Activated naive CD8-positive, alpha-beta T cell treated with anti-CD3 and anti-CD28 coated beads for 36 hours (primary cell): ENCODE results near the gene MED23. TPM values are rescaled to one million over a fixed set of nuclear protein-coding genes. Genes with fewer than 3 reads are reported as not detected.
"Not testable (repeated sequence)": the region's sequence is repeated elsewhere in the genome, so short reads cannot be mapped to it uniquely, and the experiment has no call there.

Source experiments
- DNase-seq: peaks from one replicate; pipeline ENCODE4 v3.0.0; 2021
- H3K27ac Mint-ChIP-seq: one replicate; pipeline ENCODE4 v1.8.0; 2022; ENCODE audit warnings: mild to moderate bottlenecking, moderate library complexity, mixed read lengths
- H3K27me3 Mint-ChIP-seq: one replicate; pipeline ENCODE4 v1.8.0; 2022; ENCODE audit warnings: mild to moderate bottlenecking, mixed read lengths
- H3K36me3 Mint-ChIP-seq: one replicate; pipeline ENCODE4 v1.8.0; 2021; ENCODE audit warnings: mild to moderate bottlenecking, mixed read lengths
- H3K4me1 Mint-ChIP-seq: one replicate; pipeline ENCODE4 v1.8.0; 2021; ENCODE audit warnings: mixed read lengths
- H3K4me3 Mint-ChIP-seq: one replicate; pipeline ENCODE4 v1.8.0; 2022; ENCODE audit warnings: mild to moderate bottlenecking, moderate library complexity, mixed read lengths
- H3K9me3 Mint-ChIP-seq: one replicate; pipeline ENCODE4 v1.8.0; 2022; ENCODE audit warnings: mixed read lengths
- total RNA-seq, 2 experiments: library from RNA; stranded (reverse); gene quantifications; one replicate each; pipeline ENCODE4 v1.2.3, GENCODE V29; 2021

The MED23 gene
- total RNA-seq, 2 experiments from 2014 or later = 20.8 to 20.9 TPM

- H3K27me3 Mint-ChIP-seq = no peaks in the 10 kb centered on the region
- no peaks in the 10 kb centered on the region for H3K9me3 Mint-ChIP-seq
- H3K4me1 Mint-ChIP-seq = no peaks in the 10 kb centered on the region
- H3K4me3 Mint-ChIP-seq = no peak overlapping the region
- H3K27ac Mint-ChIP-seq = no peak overlapping the region
- peaks cover 9% of the 10 kb centered on the region for H3K36me3 Mint-ChIP-seq
- DNase-seq = no peak
Observed at GRCh38 chr6:131568726-131569125, 59.3 kb downstream of the MED23 start.

- Mint-ChIP-seq H3K27me3 (no peaks in the 10 kb centered on the region), H3K4me1 (no peaks in the 10 kb centered on the region), H3K4me3 (no peak overlapping the region), H3K9me3 (no peaks in the 10 kb centered on the region), H3K36me3 (peaks cover 3% of the 10 kb centered on the region), H3K27ac (no peak overlapping the region)
- DNase-seq = no peak
Observed at GRCh38 chr6:131565056-131565455, 63.0 kb downstream of the MED23 start.

GRCh38 chr6:131561925-131562707 is 65.9 kb downstream of the MED23 start:
- no peak overlapping the region for H3K4me3 Mint-ChIP-seq
- no peaks in the 10 kb centered on the region for H3K27me3 Mint-ChIP-seq
- no peak overlapping the region for H3K27ac Mint-ChIP-seq
- peaks cover 3% of the 10 kb centered on the region for H3K36me3 Mint-ChIP-seq
- no peaks in the 10 kb centered on the region for H3K9me3 Mint-ChIP-seq
- H3K4me1 Mint-ChIP-seq = no peaks in the 10 kb centered on the region
- no peak for DNase-seq

- H3K4me1 Mint-ChIP-seq = no peaks in the 10 kb centered on the region
- no peak overlapping the region for H3K27ac Mint-ChIP-seq
- H3K9me3 Mint-ChIP-seq = no peaks in the 10 kb centered on the region
- DNase-seq = no peak
- no peak overlapping the region for H3K4me3 Mint-ChIP-seq
- no peaks in the 10 kb centered on the region for H3K36me3 Mint-ChIP-seq
- no peaks in the 10 kb centered on the region for H3K27me3 Mint-ChIP-seq
Observed at GRCh38 chr6:131558922-131559321, 69.1 kb downstream of the MED23 start.

- Mint-ChIP-seq H3K4me1 (no peaks in the 10 kb centered on the region), H3K9me3 (no peaks in the 10 kb centered on the region), H3K27me3 (peaks cover 4% of the 10 kb centered on the region), H3K4me3 (no peak overlapping the region), H3K36me3 (no peaks in the 10 kb centered on the region), H3K27ac (no peak overlapping the region)
- no peak for DNase-seq
Observed at GRCh38 chr6:131555992-131556391, 72.0 kb downstream of the MED23 start.

GRCh38 chr6:131552572-131552971 is 75.5 kb downstream of the MED23 start:
- no peak for DNase-seq
- Mint-ChIP-seq H3K4me1 (no peaks in the 10 kb centered on the region), H3K9me3 (no peaks in the 10 kb centered on the region), H3K36me3 (no peaks in the 10 kb centered on the region), H3K27ac (no peak overlapping the region), H3K4me3 (no peak overlapping the region), H3K27me3 (peaks cover 4% of the 10 kb centered on the region)

- Mint-ChIP-seq H3K9me3 (no peaks in the 10 kb centered on the region), H3K27me3 (peaks cover 4% of the 10 kb centered on the region), H3K4me3 (no peak overlapping the region), H3K4me1 (no peaks in the 10 kb centered on the region), H3K27ac (no peak overlapping the region), H3K36me3 (no peaks in the 10 kb centered on the region)
- DNase-seq = no peak
Observed at GRCh38 chr6:131551902-131552301, 76.1 kb downstream of the MED23 start.

GRCh38 chr6:131549811-131550210 is 78.2 kb downstream of the MED23 start:
- H3K9me3 Mint-ChIP-seq = no peaks in the 10 kb centered on the region
- no peak overlapping the region for H3K27ac Mint-ChIP-seq
- H3K27me3 Mint-ChIP-seq = peaks cover 4% of the 10 kb centered on the region
- H3K4me1 Mint-ChIP-seq = no peaks in the 10 kb centered on the region
- no peaks in the 10 kb centered on the region for H3K36me3 Mint-ChIP-seq
- H3K4me3 Mint-ChIP-seq = no peak overlapping the region
- DNase-seq = no peak

GRCh38 chr6:131548441-131548840 is 79.6 kb downstream of the MED23 start:
- no peak for DNase-seq
- Mint-ChIP-seq H3K27ac (no peak overlapping the region), H3K36me3 (no peaks in the 10 kb centered on the region), H3K4me3 (no peak overlapping the region), H3K4me1 (no peaks in the 10 kb centered on the region), H3K27me3 (peaks cover 2% of the 10 kb centered on the region), H3K9me3 (no peaks in the 10 kb centered on the region)

- Mint-ChIP-seq H3K4me1 (no peaks in the 10 kb centered on the region), H3K9me3 (no peaks in the 10 kb centered on the region), H3K27ac (no peak overlapping the region), H3K27me3 (no peaks in the 10 kb centered on the region), H3K4me3 (no peak overlapping the region), H3K36me3 (no peaks in the 10 kb centered on the region)
- no peak for DNase-seq
Observed at GRCh38 chr6:131547488-131547887, 80.6 kb downstream of the MED23 start.

- Mint-ChIP-seq H3K27ac (no peak overlapping the region), H3K9me3 (no peaks in the 10 kb centered on the region), H3K4me3 (no peak overlapping the region), H3K27me3 (no peaks in the 10 kb centered on the region), H3K36me3 (no peaks in the 10 kb centered on the region), H3K4me1 (no peaks in the 10 kb centered on the region)
- no peak for DNase-seq
Observed at GRCh38 chr6:131545317-131545716, 82.7 kb downstream of the MED23 start.

- H3K4me3 Mint-ChIP-seq, DNase-seq, H3K27me3 Mint-ChIP-seq, H3K27ac Mint-ChIP-seq, H3K4me1 Mint-ChIP-seq, H3K36me3 Mint-ChIP-seq, H3K9me3 Mint-ChIP-seq: not testable (repeated sequence)
Observed at GRCh38 chr6:131538615-131539014, 89.4 kb downstream of the MED23 start.

- no peaks in the 10 kb centered on the region for H3K27me3 Mint-ChIP-seq
- peaks cover 6% of the 10 kb centered on the region for H3K36me3 Mint-ChIP-seq
- H3K9me3 Mint-ChIP-seq = peaks cover 4% of the 10 kb centered on the region
- peak overlapping the region; percentile 12 for H3K4me3 Mint-ChIP-seq
- H3K27ac Mint-ChIP-seq = peak overlapping the region; percentile 70
- H3K4me1 Mint-ChIP-seq = peaks cover 47% of the 10 kb centered on the region
- peak; percentile 58 for DNase-seq
Observed at GRCh38 chr6:131532580-131533039, 95.4 kb downstream of the MED23 start.

GRCh38 chr6:131531681-131532080 is 96.4 kb downstream of the MED23 start:
- H3K4me1 Mint-ChIP-seq = peaks cover 47% of the 10 kb centered on the region
- H3K27ac Mint-ChIP-seq, H3K4me3 Mint-ChIP-seq, DNase-seq, H3K36me3 Mint-ChIP-seq, H3K27me3 Mint-ChIP-seq, H3K9me3 Mint-ChIP-seq: not testable (repeated sequence)

GRCh38 chr6:131530936-131531335 is 97.1 kb downstream of the MED23 start:
- not testable (repeated sequence) for H3K36me3 Mint-ChIP-seq, H3K27me3 Mint-ChIP-seq, DNase-seq, H3K4me3 Mint-ChIP-seq, H3K9me3 Mint-ChIP-seq, H3K27ac Mint-ChIP-seq
- H3K4me1 Mint-ChIP-seq = peaks cover 47% of the 10 kb centered on the region

- Mint-ChIP-seq H3K4me3 (no peak overlapping the region), H3K9me3 (no peaks in the 10 kb centered on the region), H3K36me3 (no peaks in the 10 kb centered on the region), H3K4me1 (peaks cover 16% of the 10 kb centered on the region), H3K27ac (no peak overlapping the region), H3K27me3 (no peaks in the 10 kb centered on the region)
- no peak for DNase-seq
Observed at GRCh38 chr6:131524695-131525336, 103.2 kb downstream of the MED23 start.
